Measurements from ENCODE around the gene DHX35. TPM values are rescaled to one million over a fixed set of nuclear protein-coding genes. Genes with fewer than 3 reads are reported as not detected.

DHX35 gene
- total and polyA plus RNA-seq, 3 experiments from 2014 or later = 6.0 to 20.5 (median 19.9) TPM

DNA sequence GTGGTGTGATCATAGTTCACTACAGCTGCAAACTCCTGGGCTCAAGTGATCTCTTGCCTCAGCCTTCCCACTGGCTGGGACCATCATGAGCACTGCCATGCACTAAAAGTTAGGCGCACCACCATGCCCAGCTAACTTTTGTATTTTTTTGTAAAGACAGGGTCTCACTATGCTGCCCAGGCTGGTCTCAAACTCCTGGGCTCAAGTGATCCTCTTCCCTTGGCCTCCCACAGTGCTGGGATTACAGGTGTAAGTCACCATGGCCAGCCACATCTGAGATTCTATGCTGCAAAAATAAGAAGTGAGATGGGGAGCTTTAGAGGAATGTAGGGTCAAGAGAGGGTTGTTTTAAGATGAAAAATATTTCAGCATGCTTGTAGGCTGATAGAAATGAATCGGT, 37.4 kb upstream of the DHX35 start:
- Histone ChIP-seq H3K27ac (ENCODE audit: low read depth, low read length) (no peak overlapping the region), H3K4me3 (ENCODE audit: low read length) (no peak overlapping the region), H3K36me3 (ENCODE audit: insufficient read depth, low read length) (no peaks in the 10 kb centered on the region), H3K9me3 (ENCODE audit: low read length) (no peaks in the 10 kb centered on the region), H3K4me1 (ENCODE audit: insufficient read depth, low read length) (peaks cover 16% of the 10 kb centered on the region), H3K27me3 (ENCODE audit: insufficient read depth, low read length, poor library complexity, severe bottlenecking) (no peaks in the 10 kb centered on the region)
- Mint-ChIP-seq H3K9me3 (peaks cover 0 to 1% (median 0%) of the 10 kb centered on the region in 5 donors), H3K4me1 (peaks cover 19 to 34% (median 27%) of the 10 kb centered on the region in 3 donors), H3K4me3 (peak overlapping the region in 3 of 7 donors; percentile 1 to 96 (median 42)), H3K36me3 (peaks cover 0 to 38% (median 0%) of the 10 kb centered on the region in 3 donors), H3K27ac (peak overlapping the region; percentile 12 to 87 (median 61)), H3K27me3 (peaks cover 0 to 5% of the 10 kb centered on the region in 2 donors)
- no peak for DNase-seq
- POLR2A ChIA-PET = interaction anchor here (0.6 kb wide), 1 partner anchor 12 kb away, joined by 3 read pairs; no protein-coding TSS in a partner anchor
- CTCF ChIA-PET = interaction anchor here (1.2 to 1.4 kb wide), 2 partner anchors 16 to 117 kb away, joined by 3 read pairs; no protein-coding TSS in a partner anchor

DNA sequence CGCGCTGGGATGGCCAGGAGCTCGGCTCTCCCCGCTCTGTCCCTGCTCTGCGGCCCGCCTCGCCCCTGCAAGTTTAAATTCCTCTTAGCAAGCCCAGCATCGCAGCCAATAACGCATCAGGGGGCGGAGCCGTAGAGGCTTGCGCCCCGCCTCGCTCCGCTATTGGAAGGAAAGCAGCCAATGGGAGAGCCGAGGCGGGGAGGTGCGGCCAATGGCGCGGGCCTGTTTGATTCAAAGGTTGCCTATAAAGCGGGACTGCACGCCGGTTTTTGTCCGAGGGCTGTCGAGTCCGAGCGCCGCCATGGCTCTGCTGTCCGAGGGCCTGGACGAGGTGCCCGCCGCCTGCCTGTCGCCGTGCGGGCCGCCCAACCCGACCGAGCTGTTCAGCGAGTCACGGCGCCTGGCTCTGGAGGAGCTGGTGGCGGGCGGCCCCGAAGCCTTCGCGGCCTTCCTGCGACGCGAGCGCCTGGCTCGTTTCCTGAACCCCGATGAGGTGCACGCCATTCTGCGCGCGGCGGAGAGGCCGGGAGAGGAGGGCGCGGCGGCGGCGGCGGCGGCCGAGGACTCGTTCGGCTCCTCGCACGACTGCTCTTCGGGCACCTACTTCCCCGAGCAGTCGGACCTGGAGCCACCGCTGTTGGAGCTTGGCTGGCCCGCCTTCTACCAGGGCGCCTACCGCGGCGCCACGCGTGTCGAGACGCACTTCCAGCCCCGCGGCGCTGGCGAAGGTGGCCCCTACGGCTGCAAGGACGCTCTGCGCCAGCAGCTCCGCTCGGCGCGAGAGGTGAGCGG, 35.8 kb upstream of the DHX35 start, which contains the start of gene FAM83D:
Gene FAM83D, plus strand, starts transcription at position 276 of the 792 bp plus-strand sequence. Its CDS starts 26 bp downstream, at position 302.
- Histone ChIP-seq H3K27ac (ENCODE audit: low read depth, low read length) (peak within 1 kb of the TSS; percentile 70), H3K36me3 (ENCODE audit: insufficient read depth, low read length) (no peaks in the 10 kb centered on the region), H3K4me3 (ENCODE audit: low read length) (peak within 1 kb of the TSS; percentile 66), H3K9me3 (ENCODE audit: low read length) (no peaks in the 10 kb centered on the region), H3K27me3 (ENCODE audit: insufficient read depth, low read length, poor library complexity, severe bottlenecking) (no peaks in the 10 kb centered on the region), H3K4me1 (ENCODE audit: insufficient read depth, low read length) (peaks cover 22% of the 10 kb centered on the region)
- H3K27me3 Mint-ChIP-seq = peaks cover 0 to 5% of the 10 kb centered on the region in 2 donors
- H3K9me3 Mint-ChIP-seq = peaks cover 0 to 1% (median 0%) of the 10 kb centered on the region in 5 donors
- peak within 1 kb of the TSS; percentile 78 to 96 (median 83) for H3K4me3 Mint-ChIP-seq
- CTCF ChIA-PET = interaction anchor here (1.0 to 2.0 kb wide), 6 partner anchors 9 to 123 kb away, joined by 3 to 12 read pairs (median 6); partner anchors contain the start of gene DHX35
- DNase-seq = peak; percentile 90 to 94 (median 91)
- H3K36me3 Mint-ChIP-seq = peaks cover 0 to 23% (median 0%) of the 10 kb centered on the region in 3 donors
- peak within 1 kb of the TSS; percentile 26 to 90 (median 72) for H3K27ac Mint-ChIP-seq
- POLR2A ChIA-PET = interaction anchor here (1.0 to 2.1 kb wide), 3 partner anchors 36 to 121 kb away, joined by 5 to 11 read pairs (median 6); partner anchors contain the start of gene DHX35
- H3K4me1 Mint-ChIP-seq = peaks cover 25 to 43% (median 33%) of the 10 kb centered on the region in 3 donors

DNA sequence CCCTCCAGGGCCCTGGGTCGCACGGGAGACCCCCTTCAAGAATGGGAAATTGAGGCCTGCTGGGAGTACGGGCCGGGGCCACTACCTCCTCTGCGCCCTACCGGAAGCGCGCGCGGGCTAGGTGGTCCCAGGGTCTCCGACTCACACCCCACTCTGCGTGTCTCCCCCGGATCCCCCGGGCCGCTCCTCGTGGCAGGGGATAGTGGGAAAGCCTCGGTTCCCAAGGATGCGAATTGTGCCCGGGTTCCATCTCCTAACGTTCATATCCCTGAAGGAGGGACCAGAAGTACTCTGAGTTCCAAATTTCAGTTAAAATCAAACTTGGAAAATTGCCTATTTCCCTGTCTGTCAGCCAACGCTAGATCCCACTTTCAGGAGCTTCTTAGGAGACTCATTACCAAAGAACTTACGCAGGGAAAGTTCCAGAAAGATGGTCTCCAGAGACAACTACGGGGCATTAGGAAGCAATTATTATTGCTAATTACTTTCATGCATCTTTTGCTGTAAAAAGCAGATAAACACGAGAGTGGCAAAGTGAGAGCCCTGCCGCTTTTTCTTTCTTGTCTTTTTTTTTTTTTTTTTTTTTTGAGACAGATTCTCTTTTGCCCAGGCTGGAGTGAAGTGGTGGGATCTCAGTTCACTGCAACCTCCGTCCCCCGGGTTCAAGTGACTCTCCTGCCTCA, 35.1 kb upstream of the DHX35 start:
- Mint-ChIP-seq H3K27me3 (peaks cover 0 to 5% of the 10 kb centered on the region in 2 donors), H3K4me3 (peak overlapping the region; percentile 78 to 96 (median 83)), H3K4me1 (peaks cover 25 to 43% (median 33%) of the 10 kb centered on the region in 3 donors), H3K9me3 (peaks cover 0 to 1% (median 0%) of the 10 kb centered on the region in 5 donors), H3K36me3 (peaks cover 0 to 16% (median 0%) of the 10 kb centered on the region in 3 donors), H3K27ac (peak overlapping the region in 7 of 8 donors; percentile 46 to 90 (median 58))
- H3K36me3 ChIP-seq (ENCODE audit: insufficient read depth, low read length) = no peaks in the 10 kb centered on the region
- H3K9me3 ChIP-seq (ENCODE audit: low read length) = no peaks in the 10 kb centered on the region
- peak overlapping the region; percentile 70 for H3K27ac ChIP-seq (ENCODE audit: low read depth, low read length)
- DNase-seq = no peak
- CTCF ChIA-PET = interaction anchor here (1.3 to 2.0 kb wide), 5 partner anchors 9 to 123 kb away, joined by 3 to 12 read pairs (median 8); partner anchors contain the start of gene DHX35
- H3K4me1 ChIP-seq (ENCODE audit: insufficient read depth, low read length) = peaks cover 22% of the 10 kb centered on the region
- H3K4me3 ChIP-seq (ENCODE audit: low read length) = peak overlapping the region; percentile 66
- POLR2A ChIA-PET = interaction anchor here (1.0 to 2.1 kb wide), 2 partner anchors 35 to 85 kb away, joined by 6 to 11 read pairs; partner anchors contain the start of gene DHX35
- no peaks in the 10 kb centered on the region for H3K27me3 ChIP-seq (ENCODE audit: insufficient read depth, low read length, poor library complexity, severe bottlenecking)

DNA sequence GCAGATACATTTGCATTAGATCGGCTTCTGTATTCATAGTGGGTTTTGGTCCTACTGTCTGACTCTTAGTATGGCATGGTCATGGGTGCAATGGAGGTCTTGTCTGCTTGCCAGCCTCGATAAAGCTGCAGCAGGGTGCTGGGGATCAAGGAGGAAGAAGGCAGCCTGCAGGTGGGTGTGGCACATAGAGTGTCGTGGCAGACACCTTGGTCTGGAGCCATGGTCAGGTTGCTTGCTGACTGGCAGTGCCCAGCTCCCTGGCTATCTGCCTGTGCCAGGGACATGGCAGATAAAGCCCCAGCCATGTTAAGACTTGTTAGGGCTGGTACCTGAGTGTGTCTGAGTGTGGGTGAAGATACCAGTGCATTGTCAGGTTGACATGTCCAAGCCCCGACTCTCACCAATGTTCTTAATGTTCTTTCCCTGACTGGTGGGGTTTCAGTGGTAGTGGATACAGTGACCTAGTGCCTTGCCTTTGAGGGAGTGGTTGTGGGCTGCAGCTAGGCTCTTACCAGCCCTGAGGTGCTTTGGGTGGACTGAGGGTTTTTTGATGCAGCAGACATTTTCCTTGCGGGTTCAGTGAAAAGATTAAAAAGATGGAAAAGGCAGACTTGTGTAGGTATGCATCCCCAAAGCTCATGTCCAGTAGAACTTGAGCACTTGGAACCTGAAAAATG, 34.1 kb upstream of the DHX35 start:
- no peak for DNase-seq
- peak overlapping the region; percentile 29 for H3K4me3 ChIP-seq (ENCODE audit: low read length)
- H3K9me3 Mint-ChIP-seq = peaks cover 0 to 1% (median 0%) of the 10 kb centered on the region in 5 donors

DNA sequence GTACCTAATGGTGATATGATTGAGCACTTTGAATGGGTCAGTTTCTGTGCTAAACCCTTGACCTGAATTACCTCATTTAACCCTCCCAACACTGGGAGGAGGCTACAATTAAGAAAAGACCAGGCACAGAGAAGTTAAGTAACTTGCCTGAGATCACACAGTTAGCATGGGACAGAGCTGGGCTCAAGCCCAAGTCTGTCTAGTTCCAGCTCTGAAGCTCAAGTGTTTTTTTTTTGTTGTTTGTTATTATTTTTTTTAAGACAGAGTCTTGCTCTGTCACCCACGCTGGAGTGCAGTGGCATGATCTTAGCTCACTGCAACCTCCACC, 31.9 kb upstream of the DHX35 start:
- Mint-ChIP-seq H3K4me3 (peak overlapping the region in 6 of 7 donors; percentile 12 to 66 (median 50)), H3K9me3 (no peaks in the 10 kb centered on the region), H3K36me3 (no peaks in the 10 kb centered on the region), H3K27ac (peak overlapping the region in 7 of 8 donors; percentile 10 to 77 (median 43)), H3K4me1 (peaks cover 25 to 42% (median 33%) of the 10 kb centered on the region in 3 donors), H3K27me3 (peaks cover 0 to 7% of the 10 kb centered on the region in 2 donors)
- Histone ChIP-seq H3K9me3 (ENCODE audit: low read length) (no peaks in the 10 kb centered on the region), H3K4me1 (ENCODE audit: insufficient read depth, low read length) (peaks cover 22% of the 10 kb centered on the region), H3K27me3 (ENCODE audit: insufficient read depth, low read length, poor library complexity, severe bottlenecking) (no peaks in the 10 kb centered on the region), H3K4me3 (ENCODE audit: low read length) (no peak overlapping the region), H3K27ac (ENCODE audit: low read depth, low read length) (no peak overlapping the region), H3K36me3 (ENCODE audit: insufficient read depth, low read length) (no peaks in the 10 kb centered on the region)
- ChIA-PET CTCF (interaction anchor here (1.2 to 1.3 kb wide), 3 partner anchors 9 to 120 kb away, joined by 4 to 6 read pairs (median 5); no protein-coding TSS in a partner anchor), POLR2A (interaction anchor here (0.7 to 1.0 kb wide), 2 partner anchors 12 to 32 kb away, joined by 3 to 4 read pairs; partner anchors contain the start of gene DHX35)
- no peak for DNase-seq

More for the DNA sequence above, 34.1 kb upstream of the DHX35 start:
- Mint-ChIP-seq H3K27me3 (peaks cover 0 to 5% of the 10 kb centered on the region in 2 donors), H3K4me1 (peaks cover 25 to 46% (median 38%) of the 10 kb centered on the region in 3 donors), H3K4me3 (peak overlapping the region; percentile 64 to 96 (median 83)), H3K27ac (peak overlapping the region in 4 of 8 donors; percentile 3 to 68 (median 44)), H3K36me3 (peaks cover 0 to 7% (median 0%) of the 10 kb centered on the region in 3 donors)
- CTCF ChIA-PET = interaction anchor here (1.5 to 1.6 kb wide), 2 partner anchors 8 to 176 kb away, joined by 3 to 4 read pairs; no protein-coding TSS in a partner anchor
- Histone ChIP-seq H3K36me3 (ENCODE audit: insufficient read depth, low read length) (no peaks in the 10 kb centered on the region), H3K27ac (ENCODE audit: low read depth, low read length) (no peak overlapping the region), H3K4me1 (ENCODE audit: insufficient read depth, low read length) (peaks cover 22% of the 10 kb centered on the region), H3K27me3 (ENCODE audit: insufficient read depth, low read length, poor library complexity, severe bottlenecking) (no peaks in the 10 kb centered on the region), H3K9me3 (ENCODE audit: low read length) (no peaks in the 10 kb centered on the region)
- POLR2A ChIA-PET = no interaction called here

DNA sequence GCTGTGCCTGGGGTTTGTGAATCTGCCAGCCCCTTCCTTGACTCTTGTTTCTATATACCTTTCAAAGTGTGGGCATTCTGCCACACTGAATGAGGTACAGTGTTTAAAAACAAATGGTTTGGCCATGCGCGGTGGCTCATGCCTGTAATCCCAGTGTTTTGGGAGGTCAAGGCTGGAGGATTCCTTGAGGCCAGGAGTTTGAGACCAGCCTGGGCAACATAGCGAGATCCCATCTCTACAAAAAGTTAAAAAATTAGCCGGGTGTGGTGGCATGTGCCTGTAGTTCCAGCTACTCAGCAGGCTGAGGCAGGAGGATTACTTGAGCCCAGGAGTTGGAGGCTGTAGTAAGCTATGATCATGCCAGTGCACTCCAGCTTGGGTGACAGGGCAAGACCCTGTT, 30.2 kb upstream of the DHX35 start:
- CTCF ChIA-PET = no interaction called here
- Mint-ChIP-seq H3K36me3 (no peaks in the 10 kb centered on the region), H3K4me3 (no peak overlapping the region), H3K27me3 (peaks cover 0 to 1% of the 10 kb centered on the region in 2 donors), H3K27ac (no peak overlapping the region), H3K4me1 (peaks cover 22 to 33% (median 28%) of the 10 kb centered on the region in 3 donors), H3K9me3 (no peaks in the 10 kb centered on the region)
- Histone ChIP-seq H3K27me3 (ENCODE audit: insufficient read depth, low read length, poor library complexity, severe bottlenecking) (no peaks in the 10 kb centered on the region), H3K9me3 (ENCODE audit: low read length) (no peaks in the 10 kb centered on the region), H3K36me3 (ENCODE audit: insufficient read depth, low read length) (no peaks in the 10 kb centered on the region), H3K4me1 (ENCODE audit: insufficient read depth, low read length) (peaks cover 19% of the 10 kb centered on the region), H3K4me3 (ENCODE audit: low read length) (no peak overlapping the region), H3K27ac (ENCODE audit: low read depth, low read length) (no peak overlapping the region)
- POLR2A ChIA-PET = no interaction called here
- DNase-seq = no peak

DNA sequence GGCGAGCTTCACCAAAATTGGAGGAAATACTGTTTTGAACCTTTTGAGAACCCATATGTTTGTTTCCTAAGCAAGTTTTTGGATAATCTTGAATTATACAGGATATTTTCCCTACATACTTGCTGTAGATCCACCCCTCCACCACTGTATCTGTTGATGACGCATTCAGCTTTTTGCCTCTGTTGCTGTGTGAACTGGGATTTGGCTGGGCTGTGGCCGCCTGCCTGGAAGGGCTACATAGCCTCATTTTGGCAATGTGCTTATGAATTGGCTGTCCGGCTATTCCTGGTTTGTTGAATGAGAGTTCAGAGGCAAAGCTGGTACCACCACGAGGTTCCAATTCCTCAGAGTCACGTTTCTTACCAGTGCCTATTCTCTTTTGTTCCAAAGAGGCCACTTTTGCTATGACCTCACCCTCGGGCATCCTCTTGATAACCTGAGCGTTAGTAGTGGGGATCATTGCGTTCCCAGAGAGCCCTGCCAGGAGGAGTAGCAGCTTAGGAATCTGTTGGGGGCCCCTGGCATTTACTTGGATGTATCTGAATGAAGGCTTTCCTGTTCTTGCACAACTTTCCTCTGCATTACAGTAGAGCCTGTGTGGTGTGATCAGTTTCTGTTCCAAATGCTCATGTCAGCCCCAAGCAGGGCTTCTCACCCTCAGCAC, 29.6 kb upstream of the DHX35 start:
- no peaks in the 10 kb centered on the region for H3K9me3 Mint-ChIP-seq
- H3K27ac ChIP-seq (ENCODE audit: low read depth, low read length) = no peak overlapping the region
- H3K27ac Mint-ChIP-seq = peak overlapping the region in 1 of 8 donors; percentile 25
- H3K4me3 Mint-ChIP-seq = no peak overlapping the region
- no peaks in the 10 kb centered on the region for H3K36me3 ChIP-seq (ENCODE audit: insufficient read depth, low read length)
- ChIA-PET POLR2A (no interaction called here), CTCF (no interaction called here)
- no peak overlapping the region for H3K4me3 ChIP-seq (ENCODE audit: low read length)
- H3K27me3 Mint-ChIP-seq = peaks cover 0 to 1% of the 10 kb centered on the region in 2 donors
- peaks cover 13% of the 10 kb centered on the region for H3K4me1 ChIP-seq (ENCODE audit: insufficient read depth, low read length)
- no peaks in the 10 kb centered on the region for H3K9me3 ChIP-seq (ENCODE audit: low read length)
- DNase-seq = no peak
- H3K36me3 Mint-ChIP-seq = no peaks in the 10 kb centered on the region
- peaks cover 20 to 29% (median 28%) of the 10 kb centered on the region in 3 donors for H3K4me1 Mint-ChIP-seq
- no peaks in the 10 kb centered on the region for H3K27me3 ChIP-seq (ENCODE audit: insufficient read depth, low read length, poor library complexity, severe bottlenecking)

Data from CD8-positive, alpha-beta memory T cell (primary cell).